A673 (cell line): ENCODE data around the gene TAF1C. TPM values are rescaled to one million over a fixed set of nuclear protein-coding genes. Genes with fewer than 3 reads are reported as not detected.

Source experiments
- BruUV-seq: library from RNA; stranded (reverse); fragments of 400-500 nt; replicated peaks from 2 replicates; lab custom pipeline; 2021; lab: Mats Ljungman, UMichigan
- CTCF ChIA-PET: fragments of 300-600 bp; sonication (Branson Sonifier 250); formaldehyde crosslinking; loops from one replicate; lab custom pipeline; 2022; ENCODE audit warnings: antibody characterized with exemption; lab: Charles Lee
- POLR2A ChIA-PET: fragments of 300-600 bp; sonication (Branson Sonifier 250); formaldehyde crosslinking; loops from one replicate; lab custom pipeline; 2022; ENCODE audit warnings: antibody characterized with exemption; ENCODE audit not compliant: low non-redundant PET; lab: Charles Lee
- DNase-seq: peaks from one replicate; pipeline ENCODE4 v3.0.0-alpha.2; 2015; ENCODE audit warnings: low spot score
- H3K27ac ChIP-seq: fragments of 200-600 bp; sonication (generic); 2 replicates; pipeline ENCODE4 v1.5.1; 2016; ENCODE audit warnings: mixed run types, low read depth, mild to moderate bottlenecking, mixed read lengths, antibody characterized with exemption, low read length; ENCODE audit not compliant: poor library complexity, severe bottlenecking
- H3K27me3 ChIP-seq: fragments of 200-600 bp; sonication (generic); replicated peaks from 2 replicates; pipeline ENCODE4 v1.6.1; 2017; ENCODE audit warnings: mixed run types, low read depth, mild to moderate bottlenecking, mixed read lengths, antibody characterized with exemption, low read length; ENCODE audit not compliant: insufficient read depth, poor library complexity
- H3K36me3 ChIP-seq: fragments of 200-600 bp; sonication (generic); 2 replicates; pipeline ENCODE4 v1.6.1; 2016; ENCODE audit warnings: mixed run types, mild to moderate bottlenecking, mixed read lengths, antibody characterized with exemption, low read length; ENCODE audit not compliant: insufficient read depth, poor library complexity, severe bottlenecking
- H3K4me1 ChIP-seq: fragments of 200-600 bp; sonication (generic); 2 replicates; pipeline ENCODE4 v1.6.1; 2017; ENCODE audit warnings: mixed run types, mild to moderate bottlenecking, mixed read lengths, antibody characterized with exemption, low read length; ENCODE audit not compliant: insufficient read depth, poor library complexity, severe bottlenecking
- H3K4me3 ChIP-seq: fragments of 200-600 bp; sonication (generic); 2 replicates; pipeline ENCODE4 v1.5.1; 2016; ENCODE audit warnings: low read depth, mixed run types, mild to moderate bottlenecking, mixed read lengths, low read length; ENCODE audit not compliant: poor library complexity, severe bottlenecking
- H3K9me3 ChIP-seq: fragments of 200-600 bp; sonication (generic); 2 replicates; pipeline ENCODE4 v1.6.1; 2016; ENCODE audit warnings: mixed run types, low read depth, mild to moderate bottlenecking, mixed read lengths, antibody characterized with exemption, low read length; ENCODE audit not compliant: poor library complexity, severe bottlenecking
- CTCF ChIP-seq: fragments of 300-800, 200-600 bp; sonication (generic); conservative IDR thresholded peaks from 2 replicates; pipeline ENCODE4 v1.5.1; 2017; ENCODE audit warnings: low read depth, mild to moderate bottlenecking, antibody characterized with exemption, low read length, moderate library complexity, mixed read lengths
- EZH2 ChIP-seq: fragments of 200-600 bp; sonication (generic); IDR thresholded peaks from 2 replicates; pipeline ENCODE4 v1.6.1; 2017; ENCODE audit warnings: borderline replicate concordance, low read depth, mild to moderate bottlenecking, mixed read lengths, antibody characterized with exemption, low read length; ENCODE audit not compliant: poor library complexity, severe bottlenecking
- intact Hi-C: fragments of 100-400 bp; cut with micrococcal nuclease; formaldehyde crosslinking; loops from one replicate; pipeline ENCODE4 v1.10.0; 2022; ENCODE audit not compliant: unreplicated experiment
- total RNA-seq: library from RNA; stranded (reverse); gene quantifications from 2 replicates; pipeline ENCODE4 v1.2.3, GENCODE V29; 2021

TAF1C gene
- total RNA-seq, 1 experiment from 2014 or later = 58.4 TPM

- no peak for TF ChIP-seq EZH2
- no peak for TF ChIP-seq CTCF
Observed at GRCh38 chr16:84138500-84138823, 48.4 kb downstream of the TAF1C start.

DNA sequence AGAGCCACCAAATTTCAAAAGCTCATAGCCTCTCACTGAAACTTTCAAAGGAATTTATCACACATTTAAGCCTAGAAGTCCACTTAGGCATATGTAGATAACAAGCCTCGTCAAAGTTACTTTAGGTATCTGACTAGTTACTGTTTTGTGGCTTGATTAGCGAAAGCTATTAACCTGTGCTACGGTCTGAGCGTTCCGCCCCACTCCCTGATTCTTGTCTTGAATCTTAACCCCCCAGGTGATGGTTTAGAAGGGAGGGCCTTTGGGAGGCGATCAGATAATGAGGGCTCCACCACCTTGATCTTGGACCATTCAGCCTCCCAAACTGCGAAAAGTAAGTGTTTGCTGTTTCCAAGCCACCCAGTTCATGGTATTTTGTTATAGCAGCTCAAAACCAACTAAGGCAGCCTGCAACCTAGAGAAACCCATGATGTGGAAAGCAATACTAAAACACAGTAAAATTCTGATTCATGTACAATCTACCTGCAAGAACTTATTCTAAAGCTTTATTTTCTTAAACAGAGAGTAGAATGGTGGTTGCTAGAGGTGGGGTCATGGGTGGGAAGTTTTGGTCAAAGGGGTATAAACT lies 49.0 kb downstream of the TAF1C start:
- BruUV-seq = no TSS peak
- Histone ChIP-seq H3K4me1 (peaks cover 7% of the 10 kb centered on the region), H3K27me3 (no peaks in the 10 kb centered on the region), H3K9me3 (no peaks in the 10 kb centered on the region), H3K27ac (no peak overlapping the region), H3K4me3 (no peak overlapping the region), H3K36me3 (no peaks in the 10 kb centered on the region)
- ChIA-PET POLR2A (interaction anchor here (0.7 kb wide), 1 partner anchor 14 kb away, joined by 3 read pairs; no protein-coding TSS in a partner anchor), CTCF (interaction anchor here (1.0 kb wide), 1 partner anchor 49 kb away, joined by 3 read pairs; no protein-coding TSS in a partner anchor)
- intact Hi-C loops = no loop called here
- no peak for DNase-seq
- TF ChIP-seq CTCF (no peak), EZH2 (no peak)

More at GRCh38 chr16:84138500-84138823, 48.4 kb downstream of the TAF1C start:
- Histone ChIP-seq H3K4me1 (peaks cover 7% of the 10 kb centered on the region), H3K27me3 (no peaks in the 10 kb centered on the region), H3K36me3 (no peaks in the 10 kb centered on the region), H3K4me3 (no peak overlapping the region), H3K27ac (no peak overlapping the region), H3K9me3 (no peaks in the 10 kb centered on the region)
- ChIA-PET CTCF (interaction anchor here (1.0 kb wide), 1 partner anchor 49 kb away, joined by 3 read pairs; no protein-coding TSS in a partner anchor), POLR2A (no interaction called here)
- BruUV-seq = no TSS peak
- DNase-seq = no peak
- intact Hi-C loops = no loop called here

- Histone ChIP-seq H3K36me3 (no peaks in the 10 kb centered on the region), H3K4me3 (no peak overlapping the region), H3K9me3 (no peaks in the 10 kb centered on the region), H3K27ac (no peak overlapping the region), H3K4me1 (peaks cover 7% of the 10 kb centered on the region), H3K27me3 (no peaks in the 10 kb centered on the region)
- BruUV-seq = no TSS peak
- no peak for DNase-seq
- intact Hi-C loops = no loop called here
- CTCF ChIA-PET = no interaction called here
- POLR2A ChIA-PET = interaction anchor here (0.7 kb wide), 1 partner anchor 13 kb away, joined by 3 read pairs; no protein-coding TSS in a partner anchor
- no peak for TF ChIP-seq CTCF
- no peak for TF ChIP-seq EZH2
Observed at GRCh38 chr16:84137287-84137686, 49.6 kb downstream of the TAF1C start.
